Stimulated activated CD8-positive, alpha-beta memory T cell treated with anti-CD3 and anti-CD28 coated beads, Interleukin-4, amount 100 ng/mL, for 48 hours (primary cell): Measurements from ENCODE around the gene PMIS2.
A peak's percentile ranks its signal among the peaks of the same experiment; 100 is the strongest.

Experiments used
- DNase-seq: peaks from one replicate; pipeline ENCODE4 v3.0.0-alpha.2; 2020

The PMIS2 gene

GRCh38 chr19:35556846-35557538 lies 29.0 kb upstream of the PMIS2 start:
- DNase-seq = no peak

GRCh38 chr19:35557539-35558399 lies 28.2 kb upstream of the PMIS2 start:
- peak; percentile 82 for DNase-seq

GRCh38 chr19:35558400-35559280 lies 27.3 kb upstream of the PMIS2 start:
- no peak for DNase-seq

GRCh38 chr19:35559281-35559659 lies 26.7 kb upstream of the PMIS2 start:
- no peak for DNase-seq

- DNase-seq = no peak
These were observed 26.2 kb upstream of the PMIS2 start for GRCh38 chr19:35559781-35560180.

- no peak for DNase-seq
These were observed 25.7 kb upstream of the PMIS2 start for GRCh38 chr19:35560271-35560670.

- DNase-seq = no peak
These were observed 25.3 kb upstream of the PMIS2 start for GRCh38 chr19:35560677-35561076.

GRCh38 chr19:35561436-35561835 lies 24.5 kb upstream of the PMIS2 start:
- no peak for DNase-seq

- no peak for DNase-seq
These were observed 23.6 kb upstream of the PMIS2 start for GRCh38 chr19:35562336-35562735.

GRCh38 chr19:35562776-35563175 lies 23.2 kb upstream of the PMIS2 start:
- DNase-seq = no peak

GRCh38 chr19:35563207-35563829 lies 22.7 kb upstream of the PMIS2 start, which contains the start of gene ATP4A:
TSS of gene ATP4A (minus strand) at chr19:35563658. CDS start at chr19:35563629, 29 bp downstream.
- no peak for DNase-seq

GRCh38 chr19:35565016-35565856 lies 20.7 kb upstream of the PMIS2 start:
- no peak for DNase-seq

GRCh38 chr19:35566738-35567137 lies 19.2 kb upstream of the PMIS2 start:
- DNase-seq = no peak

- DNase-seq = no peak
These were observed 16.6 kb upstream of the PMIS2 start for GRCh38 chr19:35569281-35569781.

GRCh38 chr19:35571406-35571965 lies 14.5 kb upstream of the PMIS2 start:
- DNase-seq = no peak

GRCh38 chr19:35577918-35578317 lies 8.1 kb upstream of the PMIS2 start:
- DNase-seq = no peak

- no peak for DNase-seq
These were observed 7.3 kb upstream of the PMIS2 start for GRCh38 chr19:35578707-35579106.

- no peak for DNase-seq
These were observed 3.2 kb upstream of the PMIS2 start for GRCh38 chr19:35582760-35583159.

GRCh38 chr19:35587321-35587720 lies 1.3 kb downstream of the PMIS2 start:
- no peak for DNase-seq

GRCh38 chr19:35590875-35591274 lies 4.9 kb downstream of the PMIS2 start:
- DNase-seq = no peak

GRCh38 chr19:35592226-35592625 lies 6.3 kb downstream of the PMIS2 start:
- no peak for DNase-seq
